ENCODE results near the gene DUSP19. TPM values are rescaled to one million over a fixed set of nuclear protein-coding genes. Genes with fewer than 3 reads are reported as not detected.
"Not testable (repeated sequence)": the region's sequence is repeated elsewhere in the genome, so short reads cannot be mapped to it uniquely, and the experiment has no call there.

DUSP19 gene
- total RNA-seq, 1 donor from 2014 or later = 6.2 TPM

DNA sequence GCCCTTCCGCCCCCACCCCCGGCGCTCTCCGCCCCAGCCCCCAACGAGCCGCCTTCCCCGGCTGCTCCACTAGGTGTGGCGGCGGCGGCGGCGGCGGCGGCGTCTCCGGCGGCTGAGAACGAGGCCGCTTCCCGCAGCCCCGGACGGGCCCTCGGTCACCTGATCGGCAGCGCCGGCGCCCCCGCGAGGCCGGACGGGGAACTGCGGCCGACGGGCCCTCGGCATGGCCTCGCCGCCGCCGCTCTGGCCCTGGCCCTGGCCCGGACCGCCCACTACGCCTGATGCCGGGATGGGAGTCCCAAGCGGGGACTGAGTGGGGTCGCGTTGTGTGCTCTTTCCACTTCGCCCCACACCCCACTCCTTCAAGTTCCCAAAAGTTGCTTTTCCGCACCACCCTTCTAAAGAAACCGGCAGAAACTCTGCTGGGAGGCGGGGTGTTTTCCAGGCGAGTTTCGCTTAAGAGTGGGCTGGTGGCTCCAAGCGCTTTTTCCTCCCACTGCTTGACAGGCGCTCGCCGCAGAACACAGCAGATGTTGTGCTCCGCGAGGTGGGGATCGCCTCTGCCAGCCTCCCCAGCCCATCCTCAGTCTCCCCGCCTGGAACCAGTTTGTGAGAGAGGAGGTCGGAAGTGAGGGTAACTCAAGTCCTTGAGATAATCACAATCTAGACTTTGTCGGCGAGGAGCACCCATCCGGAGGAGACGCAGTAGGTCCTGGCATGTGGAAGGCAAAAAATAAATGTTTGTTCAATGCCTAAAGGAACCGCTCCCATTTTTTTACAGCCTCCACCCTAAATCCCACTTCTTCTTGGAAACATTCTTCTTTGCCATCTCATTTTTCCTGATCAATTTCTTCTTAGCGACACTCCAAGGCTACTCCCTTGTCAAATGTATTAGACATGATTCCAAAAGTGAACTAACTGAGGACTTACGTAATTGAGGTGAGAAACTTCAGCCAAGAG lies 39.9 kb upstream of the DUSP19 start, which contains the start of gene NCKAP1:
Gene NCKAP1 (minus strand): TSS at position 117 of the 960 bp plus-strand sequence. CDS start 358 bp downstream, outside the sequence.
- H3K36me3 Mint-ChIP-seq = no peaks in the 10 kb centered on the region
- peak; percentile 98 for DNase-seq (ENCODE audit: extremely low spot score, unreplicated experiment)
- peak within 1 kb of the TSS; percentile 95 for H3K4me3 Mint-ChIP-seq
- H3K9me3 Mint-ChIP-seq = no peaks in the 10 kb centered on the region
- TF ChIP-seq, protein P1, sequence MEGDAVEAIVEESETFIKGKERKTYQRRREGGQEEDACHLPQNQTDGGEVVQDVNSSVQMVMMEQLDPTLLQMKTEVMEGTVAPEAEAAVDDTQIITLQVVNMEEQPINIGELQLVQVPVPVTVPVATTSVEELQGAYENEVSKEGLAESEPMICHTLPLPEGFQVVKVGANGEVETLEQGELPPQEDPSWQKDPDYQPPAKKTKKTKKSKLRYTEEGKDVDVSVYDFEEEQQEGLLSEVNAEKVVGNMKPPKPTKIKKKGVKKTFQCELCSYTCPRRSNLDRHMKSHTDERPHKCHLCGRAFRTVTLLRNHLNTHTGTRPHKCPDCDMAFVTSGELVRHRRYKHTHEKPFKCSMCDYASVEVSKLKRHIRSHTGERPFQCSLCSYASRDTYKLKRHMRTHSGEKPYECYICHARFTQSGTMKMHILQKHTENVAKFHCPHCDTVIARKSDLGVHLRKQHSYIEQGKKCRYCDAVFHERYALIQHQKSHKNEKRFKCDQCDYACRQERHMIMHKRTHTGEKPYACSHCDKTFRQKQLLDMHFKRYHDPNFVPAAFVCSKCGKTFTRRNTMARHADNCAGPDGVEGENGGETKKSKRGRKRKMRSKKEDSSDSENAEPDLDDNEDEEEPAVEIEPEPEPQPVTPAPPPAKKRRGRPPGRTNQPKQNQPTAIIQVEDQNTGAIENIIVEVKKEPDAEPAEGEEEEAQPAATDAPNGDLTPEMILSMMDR (conservative IDR thresholded peaks at IDR 0.05) = peak; percentile 96
- peaks cover 28% of the 10 kb centered on the region for H3K4me1 Mint-ChIP-seq (ENCODE audit: unreplicated experiment)
- peaks cover 16% of the 10 kb centered on the region for H3K27me3 Mint-ChIP-seq
- peak within 1 kb of the TSS; percentile 99 for H3K27ac Mint-ChIP-seq

DNA sequence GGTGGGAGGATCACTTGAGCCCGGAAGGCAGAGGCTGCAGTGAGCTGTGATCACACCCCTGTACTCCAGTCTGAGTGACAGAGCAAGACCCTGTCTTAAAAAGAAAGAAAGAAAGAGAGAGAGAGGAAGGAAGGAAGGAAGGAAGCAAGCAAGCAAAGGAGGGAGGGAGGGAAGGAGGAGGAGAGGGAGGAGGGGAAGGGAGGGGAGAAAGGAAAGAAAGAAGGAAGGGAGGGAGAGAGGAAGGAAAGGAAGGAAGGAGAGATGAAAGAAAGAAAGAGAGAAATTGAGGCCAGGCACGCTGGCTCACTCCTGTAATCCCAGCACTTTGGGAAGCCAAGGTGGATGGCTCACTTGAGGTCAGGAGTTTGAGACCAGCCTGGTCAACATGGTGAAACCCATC lies 37.9 kb upstream of the DUSP19 start:
- H3K4me1 Mint-ChIP-seq (ENCODE audit: unreplicated experiment) = peaks cover 12% of the 10 kb centered on the region
- H3K27ac Mint-ChIP-seq = no peak overlapping the region
- DNase-seq (ENCODE audit: extremely low spot score, unreplicated experiment) = no peak
- peaks cover 21% of the 10 kb centered on the region for H3K27me3 Mint-ChIP-seq
- TF ChIP-seq, protein P1 (conservative IDR thresholded peaks at IDR 0.05) = no peak
- H3K9me3 Mint-ChIP-seq = no peaks in the 10 kb centered on the region
- H3K4me3 Mint-ChIP-seq = no peak overlapping the region
- no peaks in the 10 kb centered on the region for H3K36me3 Mint-ChIP-seq

DNA sequence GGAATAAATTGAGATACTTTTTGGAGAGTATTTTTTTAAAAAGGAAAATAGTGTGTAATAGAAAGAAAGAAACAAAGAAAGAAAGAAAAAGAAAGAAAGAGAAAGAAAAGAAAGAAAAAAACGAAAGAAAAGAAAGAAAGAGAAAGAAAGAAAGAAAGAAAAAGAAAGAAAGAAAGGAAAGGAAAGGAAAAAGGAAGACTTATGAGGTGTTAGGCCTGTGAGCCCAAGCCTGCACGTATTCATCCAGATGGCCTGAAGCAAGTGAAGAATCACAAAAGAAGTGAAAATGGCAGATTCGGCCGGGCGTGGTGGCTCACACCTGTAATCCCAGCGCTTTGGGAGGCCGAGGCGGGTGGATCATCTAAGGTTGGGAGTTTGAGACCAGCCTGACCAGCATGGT lies 35.0 kb upstream of the DUSP19 start:
- H3K9me3 Mint-ChIP-seq; DNase-seq (ENCODE audit: extremely low spot score, unreplicated experiment); H3K27ac Mint-ChIP-seq; H3K4me1 Mint-ChIP-seq (ENCODE audit: unreplicated experiment); H3K4me3 Mint-ChIP-seq; H3K36me3 Mint-ChIP-seq: not testable (repeated sequence)
- H3K27me3 Mint-ChIP-seq = peaks cover 20% of the 10 kb centered on the region

DNA sequence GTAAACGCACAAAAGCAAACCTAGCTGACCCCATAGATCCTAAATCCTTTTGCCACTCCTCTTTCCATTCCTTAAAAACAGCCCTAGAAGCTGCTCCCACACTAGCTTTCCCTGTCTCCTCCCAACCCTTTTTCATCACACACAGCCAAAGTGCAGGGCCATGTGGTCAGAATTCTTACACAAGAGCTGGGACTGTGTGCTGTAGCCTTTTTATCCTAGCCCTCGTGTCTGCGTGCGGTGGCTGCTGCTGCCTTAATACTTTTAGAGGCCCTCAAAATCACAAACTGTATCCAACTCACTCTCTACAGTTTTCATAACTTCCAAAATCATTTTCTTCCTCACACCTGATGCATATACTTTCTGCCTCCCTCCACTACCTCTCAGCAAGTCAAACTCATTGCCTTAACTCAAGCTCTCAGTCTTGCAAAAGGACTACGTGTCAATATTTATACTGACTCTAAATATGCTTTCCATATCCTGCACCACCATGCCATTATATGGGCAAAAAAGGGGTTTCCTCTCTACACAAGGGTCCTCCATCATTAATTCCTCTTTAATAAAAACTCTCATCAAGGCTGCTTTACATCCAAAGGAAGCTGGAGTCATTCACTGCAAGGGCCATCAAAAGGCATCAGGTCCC lies 30.9 kb upstream of the DUSP19 start:
- not testable (repeated sequence) for H3K4me3 Mint-ChIP-seq; H3K9me3 Mint-ChIP-seq; DNase-seq (ENCODE audit: extremely low spot score, unreplicated experiment); H3K4me1 Mint-ChIP-seq (ENCODE audit: unreplicated experiment); H3K27ac Mint-ChIP-seq; H3K27me3 Mint-ChIP-seq; H3K36me3 Mint-ChIP-seq

DNA sequence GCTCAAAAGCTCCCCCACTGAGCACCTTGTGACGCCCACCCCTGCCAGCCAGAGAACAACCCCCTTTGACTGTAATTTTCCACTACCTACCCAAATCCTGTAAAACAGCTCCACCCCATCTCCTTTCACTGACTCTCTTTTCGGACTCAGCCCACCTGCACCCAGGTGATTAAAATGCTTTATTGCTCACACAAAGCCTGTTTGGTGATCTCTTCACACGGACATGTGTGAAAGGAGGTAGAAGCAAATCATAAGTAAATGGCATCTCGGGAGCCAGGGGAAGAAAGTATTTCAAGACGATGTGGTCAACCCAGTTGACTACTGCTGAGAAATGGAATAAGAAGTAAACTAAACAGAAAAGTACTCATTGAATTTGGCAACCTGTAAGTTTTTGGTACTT lies 29.1 kb upstream of the DUSP19 start:
- Mint-ChIP-seq H3K36me3 (no peaks in the 10 kb centered on the region), H3K27me3 (peaks cover 2% of the 10 kb centered on the region), H3K4me1 (ENCODE audit: unreplicated experiment) (no peaks in the 10 kb centered on the region), H3K27ac (no peak overlapping the region), H3K4me3 (no peak overlapping the region), H3K9me3 (no peaks in the 10 kb centered on the region)
- TF ChIP-seq, protein P1 (conservative IDR thresholded peaks at IDR 0.05) = no peak
- DNase-seq (ENCODE audit: extremely low spot score, unreplicated experiment) = no peak

DNA sequence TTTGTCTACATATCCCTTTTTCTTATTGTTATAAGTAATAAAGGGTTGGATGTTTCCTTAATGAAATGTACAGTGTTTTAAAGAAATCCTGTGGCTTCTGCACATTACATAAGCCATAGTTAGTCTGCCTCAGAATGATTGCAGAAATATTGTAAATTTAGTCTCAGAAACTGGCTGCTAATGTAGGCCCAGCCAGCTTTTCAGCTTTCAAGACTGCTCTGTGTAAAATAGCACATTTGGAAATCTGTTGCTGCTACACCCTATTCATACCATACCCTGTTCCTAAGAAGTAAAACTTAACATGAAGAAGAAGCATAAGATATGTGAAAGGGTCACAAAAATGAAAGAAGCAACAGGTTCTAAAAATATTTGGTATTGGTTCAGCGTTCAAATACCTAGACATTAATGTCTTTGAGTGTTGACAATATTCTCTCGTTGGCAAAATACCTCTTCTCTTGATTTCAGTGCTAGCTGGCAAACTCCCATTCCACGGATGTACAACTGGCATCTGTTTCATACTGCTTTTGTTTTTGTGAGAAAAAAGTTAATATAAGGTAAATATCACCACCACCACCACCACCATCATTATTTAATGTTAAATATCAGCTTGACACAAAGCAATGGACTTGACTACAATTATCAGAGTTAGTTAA lies 21.1 kb upstream of the DUSP19 start:
- no peaks in the 10 kb centered on the region for H3K36me3 Mint-ChIP-seq
- no peaks in the 10 kb centered on the region for H3K27me3 Mint-ChIP-seq
- no peak for DNase-seq (ENCODE audit: extremely low spot score, unreplicated experiment)
- H3K9me3 Mint-ChIP-seq = no peaks in the 10 kb centered on the region
- TF ChIP-seq, protein P1 (conservative IDR thresholded peaks at IDR 0.05) = no peak
- H3K4me3 Mint-ChIP-seq = no peak overlapping the region
- H3K27ac Mint-ChIP-seq = no peak overlapping the region
- peaks cover 11% of the 10 kb centered on the region for H3K4me1 Mint-ChIP-seq (ENCODE audit: unreplicated experiment)

Measured in type B pancreatic cell (in vitro differentiated cells).